GM18858 (cell line): ENCODE results near the gene CGB3.
"Not testable (repeated sequence)": the region's sequence is repeated elsewhere in the genome, so short reads cannot be mapped to it uniquely, and the experiment has no call there.

ENCODE experiments used
- ATAC-seq: cut with Tn5 transposase; IDR thresholded peaks from one replicate; pipeline ENCODE4 v1.9.1; 2021; ENCODE audit not compliant: unreplicated experiment

The CGB3 gene

GRCh38 chr19:49042666-49043065 is 18.5 kb upstream of the CGB3 start:
- not testable (repeated sequence) for ATAC-seq

- no peak for ATAC-seq
Observed at GRCh38 chr19:49042177-49042576, 18.0 kb upstream of the CGB3 start.

- not testable (repeated sequence) for ATAC-seq
Observed at GRCh38 chr19:49039736-49040135, 15.6 kb upstream of the CGB3 start.

GRCh38 chr19:49038557-49039276 is 14.6 kb upstream of the CGB3 start:
- not testable (repeated sequence) for ATAC-seq

GRCh38 chr19:49038111-49038510 is 14.0 kb upstream of the CGB3 start:
- ATAC-seq = not testable (repeated sequence)

GRCh38 chr19:49036815-49037214 is 12.7 kb upstream of the CGB3 start, which contains the start of gene CGB1:
TSS of gene CGB1 (minus strand) at chr19:49036895. CDS start at chr19:49036711, 184 bp downstream.
- ATAC-seq = not testable (repeated sequence)

- ATAC-seq = not testable (repeated sequence)
Observed at GRCh38 chr19:49031642-49032301, 7.6 kb upstream of the CGB3 start, which contains the start of gene CGB2. TSS of gene CGB2 (plus strand) at chr19:49031890. CDS start at chr19:49032096, 206 bp downstream.

- not testable (repeated sequence) for ATAC-seq
Observed at GRCh38 chr19:49030323-49030722, 6.2 kb upstream of the CGB3 start.

- ATAC-seq = not testable (repeated sequence)
Observed at GRCh38 chr19:49029749-49030148, 5.6 kb upstream of the CGB3 start.

- ATAC-seq = not testable (repeated sequence)
Observed at GRCh38 chr19:49028686-49029085, 4.6 kb upstream of the CGB3 start.

- ATAC-seq = not testable (repeated sequence)
Observed at GRCh38 chr19:49025599-49025998, 1.5 kb upstream of the CGB3 start.

- not testable (repeated sequence) for ATAC-seq
Observed at GRCh38 chr19:49025088-49025487, 955 bp upstream of the CGB3 start.

- ATAC-seq = no peak
Observed at GRCh38 chr19:49022116-49022515, 2.0 kb downstream of the CGB3 start.

- no peak for ATAC-seq
Observed at GRCh38 chr19:49020931-49021895, 2.9 kb downstream of the CGB3 start.

- no peak for ATAC-seq
Observed at GRCh38 chr19:49020342-49020741, 3.8 kb downstream of the CGB3 start.

GRCh38 chr19:49019242-49019932 is 4.7 kb downstream of the CGB3 start:
- no peak for ATAC-seq

- not testable (repeated sequence) for ATAC-seq
Observed at GRCh38 chr19:49018388-49019241, 5.5 kb downstream of the CGB3 start.

- ATAC-seq = no peak
Observed at GRCh38 chr19:49017666-49018351, 6.3 kb downstream of the CGB3 start.
